MM.1S (cell line): ENCODE measurements around the gene SPIRE2.
"Not testable (repeated sequence)": the region's sequence is repeated elsewhere in the genome, so short reads cannot be mapped to it uniquely, and the experiment has no call there.

Experiments used
- EZH2 ChIP-seq: fragments of 300-600 bp; sonication (generic); optimal IDR thresholded peaks from 2 replicates; pipeline ENCODE3; 2017; ENCODE audit warnings: low read depth, mild to moderate bottlenecking, antibody characterized with exemption, low read length, mixed read lengths
- EZH2phosphoT487 ChIP-seq: fragments of 300-600 bp; sonication (generic); IDR thresholded peaks from 2 replicates; pipeline ENCODE4 v1.6.1; 2018; ENCODE audit warnings: antibody characterized with exemption, low read length
- TF ChIP-seq, protein P1 (sequence below): fragments of 300-600 bp; sonication (generic); IDR thresholded peaks from 2 replicates; pipeline ENCODE4 v1.5.1; 2016; ENCODE audit warnings: antibody characterized with exemption, low read length, mixed read lengths

DNA sequence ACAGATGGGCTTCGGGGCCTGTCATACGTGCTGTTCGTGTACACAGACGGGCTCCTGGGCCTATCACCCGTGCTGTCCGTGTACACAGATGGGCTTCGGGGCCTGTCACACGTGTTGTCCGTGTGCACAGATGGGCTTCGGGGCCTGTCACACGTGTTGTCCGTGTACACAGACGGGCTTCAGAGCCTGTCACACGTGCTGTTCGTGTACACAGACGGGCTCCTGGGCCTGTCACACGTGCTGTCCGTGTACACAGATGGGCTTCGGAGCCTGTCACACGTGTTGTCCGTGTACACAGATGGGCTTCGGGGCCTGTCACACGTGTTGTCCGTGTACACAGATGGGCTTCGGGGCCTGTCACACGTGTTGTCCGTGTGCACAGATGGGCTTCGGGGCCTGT is 50.8 kb downstream of the SPIRE2 start:
- TF ChIP-seq, protein P1, sequence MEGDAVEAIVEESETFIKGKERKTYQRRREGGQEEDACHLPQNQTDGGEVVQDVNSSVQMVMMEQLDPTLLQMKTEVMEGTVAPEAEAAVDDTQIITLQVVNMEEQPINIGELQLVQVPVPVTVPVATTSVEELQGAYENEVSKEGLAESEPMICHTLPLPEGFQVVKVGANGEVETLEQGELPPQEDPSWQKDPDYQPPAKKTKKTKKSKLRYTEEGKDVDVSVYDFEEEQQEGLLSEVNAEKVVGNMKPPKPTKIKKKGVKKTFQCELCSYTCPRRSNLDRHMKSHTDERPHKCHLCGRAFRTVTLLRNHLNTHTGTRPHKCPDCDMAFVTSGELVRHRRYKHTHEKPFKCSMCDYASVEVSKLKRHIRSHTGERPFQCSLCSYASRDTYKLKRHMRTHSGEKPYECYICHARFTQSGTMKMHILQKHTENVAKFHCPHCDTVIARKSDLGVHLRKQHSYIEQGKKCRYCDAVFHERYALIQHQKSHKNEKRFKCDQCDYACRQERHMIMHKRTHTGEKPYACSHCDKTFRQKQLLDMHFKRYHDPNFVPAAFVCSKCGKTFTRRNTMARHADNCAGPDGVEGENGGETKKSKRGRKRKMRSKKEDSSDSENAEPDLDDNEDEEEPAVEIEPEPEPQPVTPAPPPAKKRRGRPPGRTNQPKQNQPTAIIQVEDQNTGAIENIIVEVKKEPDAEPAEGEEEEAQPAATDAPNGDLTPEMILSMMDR: not testable (repeated sequence)
- not testable (repeated sequence) for TF ChIP-seq EZH2, EZH2phosphoT487
